ENCODE data around the gene ARRDC5. TPM values are rescaled to one million over a fixed set of nuclear protein-coding genes. Genes with fewer than 3 reads are reported as not detected.
A peak's percentile ranks its signal among the peaks of the same experiment; 100 is the strongest.

The ARRDC5 gene
- total and polyA plus RNA-seq, 2 of the 13 experiments (the other 11 are each of a cell fraction or from before 2014, with no cell fraction given), result not detected

DNA sequence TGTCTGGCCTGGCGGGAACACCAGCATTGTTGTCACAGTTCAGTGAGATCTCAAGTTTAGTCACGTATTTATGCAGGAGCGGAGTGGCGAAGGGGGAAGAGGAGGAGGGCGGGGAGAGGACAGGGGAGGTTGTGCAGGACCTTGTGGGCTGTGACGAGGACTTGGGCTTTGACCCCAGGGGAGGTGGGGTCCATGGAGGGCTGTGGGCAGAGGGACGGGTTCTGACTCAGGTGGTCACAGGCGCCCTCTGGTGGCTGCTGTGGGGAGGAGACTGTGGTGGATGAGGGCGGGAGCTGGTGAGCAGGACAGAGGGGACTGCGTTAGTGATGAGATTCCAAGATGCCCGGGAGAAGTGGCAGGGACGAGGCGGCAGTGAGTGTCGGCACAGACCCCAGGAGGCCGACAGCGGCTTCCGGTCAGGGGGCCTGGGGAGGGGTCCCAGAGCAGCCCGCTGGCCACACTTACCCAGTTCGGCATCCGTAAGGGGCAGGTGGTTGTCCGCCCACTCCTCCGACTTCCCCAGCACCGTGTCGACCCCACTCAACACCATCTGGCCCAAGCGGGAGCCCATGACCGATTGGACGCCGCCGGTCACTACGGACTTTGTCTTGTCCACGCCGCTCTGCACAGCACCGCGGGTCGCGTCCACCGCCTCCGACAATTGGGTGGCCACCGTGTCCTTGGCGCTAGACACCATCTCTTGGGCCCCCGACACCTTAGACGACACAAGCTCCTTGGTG is 51.0 kb downstream of the ARRDC5 start (continued):
- TF ChIP-seq NR1H2 (CRISPR knock-in tag; IDR thresholded peaks at IDR 0.05; ENCODE audit: borderline replicate concordance, low read depth) (no peak), FOXP1 (IDR thresholded peaks at IDR 0.05) (no peak), FOXP1 (CRISPR knock-in tag; IDR thresholded peaks at IDR 0.05) (0 out of 2 replicates have a peak, but pooled peaks have one; percentile 13), U2AF1 (optimal IDR thresholded peaks at IDR 0.05; ENCODE audit: low read depth, low read length) (no peak), ZNF761 (CRISPR knock-in tag; conservative IDR thresholded peaks at IDR 0.05) (no peak), NAIF1 (CRISPR knock-in tag; IDR thresholded peaks at IDR 0.05; ENCODE audit: borderline replicate concordance) (no peak), ZNF317 (CRISPR knock-in tag; IDR thresholded peaks at IDR 0.05) (no peak), SALL2 (CRISPR knock-in tag; IDR thresholded peaks at IDR 0.05) (no peak), ZNF556 (CRISPR knock-in tag; IDR thresholded peaks at IDR 0.05; ENCODE audit: borderline replicate concordance) (no peak), CBX1 (IDR thresholded peaks at IDR 0.05; ENCODE audit: low read depth) (no peak), ZNF446 (CRISPR knock-in tag; IDR thresholded peaks at IDR 0.05) (no peak), THAP11 (CRISPR knock-in tag; IDR thresholded peaks at IDR 0.05) (peak; percentile 78), SMAD9 (CRISPR knock-in tag; IDR thresholded peaks at IDR 0.05) (no peak), ZSCAN30 (CRISPR knock-in tag; IDR thresholded peaks at IDR 0.05) (no peak), ZNF878 (CRISPR knock-in tag; IDR thresholded peaks at IDR 0.05) (no peak), JDP2 (CRISPR knock-in tag; IDR thresholded peaks at IDR 0.05; ENCODE audit: borderline replicate concordance) (no peak), SIX4 (CRISPR knock-in tag; IDR thresholded peaks at IDR 0.05) (no peak), MEIS2 (CRISPR knock-in tag; IDR thresholded peaks at IDR 0.05) (no peak), SMAD1 (CRISPR knock-in tag; IDR thresholded peaks at IDR 0.05; ENCODE audit: borderline replicate concordance, low read depth) (0 out of 2 replicates have a peak, but pooled peaks have one; percentile 47), ZNF180 (CRISPR knock-in tag; IDR thresholded peaks at IDR 0.05; ENCODE audit: borderline replicate concordance, low read depth) (no peak), ZNF782 (CRISPR knock-in tag; IDR thresholded peaks at IDR 0.05; ENCODE audit: borderline replicate concordance) (no peak), SMC3 (IDR thresholded peaks at IDR 0.05; ENCODE audit: low read length) (peak; percentile 72)
- TF ChIP-seq, protein P1, sequence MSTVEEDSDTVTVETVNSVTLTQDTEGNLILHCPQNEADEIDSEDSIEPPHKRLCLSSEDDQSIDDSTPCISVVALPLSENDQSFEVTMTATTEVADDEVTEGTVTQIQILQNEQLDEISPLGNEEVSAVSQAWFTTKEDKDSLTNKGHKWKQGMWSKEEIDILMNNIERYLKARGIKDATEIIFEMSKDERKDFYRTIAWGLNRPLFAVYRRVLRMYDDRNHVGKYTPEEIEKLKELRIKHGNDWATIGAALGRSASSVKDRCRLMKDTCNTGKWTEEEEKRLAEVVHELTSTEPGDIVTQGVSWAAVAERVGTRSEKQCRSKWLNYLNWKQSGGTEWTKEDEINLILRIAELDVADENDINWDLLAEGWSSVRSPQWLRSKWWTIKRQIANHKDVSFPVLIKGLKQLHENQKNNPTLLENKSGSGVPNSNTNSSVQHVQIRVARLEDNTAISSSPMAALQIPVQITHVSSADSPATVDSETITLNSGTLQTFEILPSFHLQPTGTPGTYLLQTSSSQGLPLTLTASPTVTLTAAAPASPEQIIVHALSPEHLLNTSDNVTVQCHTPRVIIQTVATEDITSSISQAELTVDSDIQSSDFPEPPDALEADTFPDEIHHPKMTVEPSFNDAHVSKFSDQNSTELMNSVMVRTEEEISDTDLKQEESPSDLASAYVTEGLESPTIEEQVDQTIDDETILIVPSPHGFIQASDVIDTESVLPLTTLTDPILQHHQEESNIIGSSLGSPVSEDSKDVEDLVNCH (CRISPR knock-in tag; IDR thresholded peaks at IDR 0.05), result no peak
- TF ChIP-seq, protein P2, sequence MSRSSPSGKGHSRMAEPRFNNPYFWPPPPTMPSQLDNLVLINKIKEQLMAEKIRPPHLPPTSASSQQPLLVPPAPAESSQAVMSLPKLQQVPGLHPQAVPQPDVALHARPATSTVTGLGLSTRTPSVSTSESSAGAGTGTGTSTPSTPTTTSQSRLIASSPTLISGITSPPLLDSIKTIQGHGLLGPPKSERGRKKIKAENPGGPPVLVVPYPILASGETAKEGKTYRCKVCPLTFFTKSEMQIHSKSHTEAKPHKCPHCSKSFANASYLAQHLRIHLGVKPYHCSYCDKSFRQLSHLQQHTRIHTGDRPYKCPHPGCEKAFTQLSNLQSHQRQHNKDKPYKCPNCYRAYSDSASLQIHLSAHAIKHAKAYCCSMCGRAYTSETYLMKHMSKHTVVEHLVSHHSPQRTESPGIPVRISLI (CRISPR knock-in tag; IDR thresholded peaks at IDR 0.05; ENCODE audit: borderline replicate concordance), result peak; percentile 59; the same call in 1 of the 2 replicates
- TF ChIP-seq, protein P3, sequence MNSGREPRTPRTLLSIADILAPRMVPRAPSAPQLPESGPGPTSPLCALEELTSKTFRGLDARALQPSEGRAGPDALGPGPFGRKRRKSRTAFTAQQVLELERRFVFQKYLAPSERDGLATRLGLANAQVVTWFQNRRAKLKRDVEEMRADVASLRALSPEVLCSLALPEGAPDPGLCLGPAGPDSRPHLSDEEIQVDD (CRISPR knock-in tag; IDR thresholded peaks at IDR 0.05; ENCODE audit: borderline replicate concordance), result no peak
- TF ChIP-seq, protein P4, sequence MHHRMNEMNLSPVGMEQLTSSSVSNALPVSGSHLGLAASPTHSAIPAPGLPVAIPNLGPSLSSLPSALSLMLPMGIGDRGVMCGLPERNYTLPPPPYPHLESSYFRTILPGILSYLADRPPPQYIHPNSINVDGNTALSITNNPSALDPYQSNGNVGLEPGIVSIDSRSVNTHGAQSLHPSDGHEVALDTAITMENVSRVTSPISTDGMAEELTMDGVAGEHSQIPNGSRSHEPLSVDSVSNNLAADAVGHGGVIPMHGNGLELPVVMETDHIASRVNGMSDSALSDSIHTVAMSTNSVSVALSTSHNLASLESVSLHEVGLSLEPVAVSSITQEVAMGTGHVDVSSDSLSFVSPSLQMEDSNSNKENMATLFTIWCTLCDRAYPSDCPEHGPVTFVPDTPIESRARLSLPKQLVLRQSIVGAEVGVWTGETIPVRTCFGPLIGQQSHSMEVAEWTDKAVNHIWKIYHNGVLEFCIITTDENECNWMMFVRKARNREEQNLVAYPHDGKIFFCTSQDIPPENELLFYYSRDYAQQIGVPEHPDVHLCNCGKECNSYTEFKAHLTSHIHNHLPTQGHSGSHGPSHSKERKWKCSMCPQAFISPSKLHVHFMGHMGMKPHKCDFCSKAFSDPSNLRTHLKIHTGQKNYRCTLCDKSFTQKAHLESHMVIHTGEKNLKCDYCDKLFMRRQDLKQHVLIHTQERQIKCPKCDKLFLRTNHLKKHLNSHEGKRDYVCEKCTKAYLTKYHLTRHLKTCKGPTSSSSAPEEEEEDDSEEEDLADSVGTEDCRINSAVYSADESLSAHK (CRISPR knock-in tag; IDR thresholded peaks at IDR 0.05; ENCODE audit: borderline replicate concordance), result no peak
